Activated CD4-positive, CD25-positive, alpha-beta regulatory T cell (primary cell): ENCODE measurements around the gene HIVEP3.

Experiments used
- DNase-seq, 4 experiments: peaks; one replicate each; lab custom pipeline; 2025; lab: John Stamatoyannopoulos, UW

Gene HIVEP3

GRCh38 chr1:41483001-41483850 is 435.5 kb downstream of the HIVEP3 start:
- no peak for DNase-seq

- DNase-seq, result no peak
These were observed 436.5 kb downstream of the HIVEP3 start for GRCh38 chr1:41482001-41482765.

GRCh38 chr1:41481109-41481775 is 437.5 kb downstream of the HIVEP3 start:
- DNase-seq, result no peak

GRCh38 chr1:41480204-41481108 is 438.3 kb downstream of the HIVEP3 start:
- DNase-seq, result no peak

- no peak for DNase-seq
These were observed 438.9 kb downstream of the HIVEP3 start for GRCh38 chr1:41479808-41480160.

- DNase-seq, result no peak
These were observed 439.5 kb downstream of the HIVEP3 start for GRCh38 chr1:41479000-41479807.

GRCh38 chr1:41478118-41478748 is 440.5 kb downstream of the HIVEP3 start:
- no peak for DNase-seq

- DNase-seq, result no peak
These were observed 441.8 kb downstream of the HIVEP3 start for GRCh38 chr1:41476807-41477361.

- no peak for DNase-seq
These were observed 442.7 kb downstream of the HIVEP3 start for GRCh38 chr1:41475859-41476567.

- DNase-seq, result no peak
These were observed 443.4 kb downstream of the HIVEP3 start for GRCh38 chr1:41475346-41475745.

GRCh38 chr1:41474490-41475271 is 444.0 kb downstream of the HIVEP3 start:
- DNase-seq, result no peak

GRCh38 chr1:41473738-41474362 is 444.9 kb downstream of the HIVEP3 start:
- no peak for DNase-seq

GRCh38 chr1:41471658-41472057 is 447.1 kb downstream of the HIVEP3 start:
- DNase-seq, result no peak

- DNase-seq, result no peak
These were observed 449.0 kb downstream of the HIVEP3 start for GRCh38 chr1:41469706-41470105.

GRCh38 chr1:41468122-41468762 is 450.5 kb downstream of the HIVEP3 start:
- no peak for DNase-seq

GRCh38 chr1:41467673-41468072 is 451.0 kb downstream of the HIVEP3 start:
- no peak for DNase-seq

GRCh38 chr1:41466146-41466545 is 452.6 kb downstream of the HIVEP3 start:
- DNase-seq, result no peak

GRCh38 chr1:41465741-41466140 is 453.0 kb downstream of the HIVEP3 start:
- no peak for DNase-seq
